ENCODE measurements around the gene CARNS1.

CARNS1 gene

DNA sequence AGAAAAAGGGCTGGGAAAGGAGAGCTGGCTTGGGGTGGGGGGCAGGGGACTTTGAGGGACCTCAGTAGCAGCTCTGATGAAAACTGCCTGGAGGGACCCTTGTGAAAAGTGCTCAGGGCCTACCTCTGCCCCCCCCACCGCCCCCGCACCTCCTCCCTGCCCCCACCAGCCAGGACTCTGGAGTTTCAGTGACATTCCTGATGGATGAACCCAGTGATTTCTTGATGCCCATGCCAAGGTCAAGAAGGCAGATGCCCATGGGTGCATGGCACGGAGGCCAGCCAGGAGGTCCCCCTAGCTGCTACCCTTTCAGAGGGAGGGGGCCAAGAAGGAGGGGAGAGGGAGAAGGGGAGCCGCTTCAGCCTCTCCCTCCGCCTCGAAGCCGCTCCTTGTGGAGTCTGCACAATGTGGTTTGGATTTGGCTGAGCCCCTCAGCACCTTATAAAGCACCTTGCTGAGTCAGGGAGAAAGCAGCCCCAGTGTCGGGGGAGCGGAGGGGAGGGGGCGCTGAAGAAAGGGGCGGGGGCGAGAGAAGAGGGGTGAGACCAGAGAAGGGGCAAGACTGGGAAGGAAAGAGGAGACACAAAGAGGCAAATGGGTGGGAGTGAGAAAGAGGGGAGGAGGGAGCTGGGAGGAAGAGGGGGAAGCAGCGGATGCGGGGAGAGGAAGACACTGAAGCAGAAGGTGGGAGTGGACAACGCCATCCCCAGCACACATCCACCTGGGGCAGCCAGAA is 40.0 kb upstream of the CARNS1 start:
- Histone ChIP-seq H3K27me3 (ENCODE audit: low read length) (no peaks in the 10 kb centered on the region), H3K9ac (ENCODE audit: low read length) (no peak overlapping the region), H3K9me3 (ENCODE audit: insufficient read depth, low read length) (no peaks in the 10 kb centered on the region), H3F3A (ENCODE audit: insufficient read depth) (no peaks in the 10 kb centered on the region), H3K79me2 (ENCODE audit: insufficient read depth, low read length) (no peaks in the 10 kb centered on the region), H2AFZ (ENCODE audit: low read depth, low read length, severe bottlenecking) (no peak overlapping the region), H3K9me2 (replicated peaks; ENCODE audit: insufficient read depth, low read length) (no peaks in the 10 kb centered on the region), H3K4me2 (ENCODE audit: low read depth, low read length, poor library complexity, severe bottlenecking) (no peak overlapping the region), H3K27ac (ENCODE audit: low read depth, low read length) (no peak overlapping the region), H3K36me3 (ENCODE audit: low read length) (no peaks in the 10 kb centered on the region), H4K20me1 (ENCODE audit: low read depth, low read length) (no peaks in the 10 kb centered on the region), H3K4me3 (ENCODE audit: insufficient read depth, low read length, poor library complexity, severe bottlenecking) (no peak overlapping the region)
- TF ChIP-seq EZH2phosphoT487 (conservative IDR thresholded peaks at IDR 0.05; ENCODE audit: low read length), result no peak
- TF ChIP-seq, protein P1, sequence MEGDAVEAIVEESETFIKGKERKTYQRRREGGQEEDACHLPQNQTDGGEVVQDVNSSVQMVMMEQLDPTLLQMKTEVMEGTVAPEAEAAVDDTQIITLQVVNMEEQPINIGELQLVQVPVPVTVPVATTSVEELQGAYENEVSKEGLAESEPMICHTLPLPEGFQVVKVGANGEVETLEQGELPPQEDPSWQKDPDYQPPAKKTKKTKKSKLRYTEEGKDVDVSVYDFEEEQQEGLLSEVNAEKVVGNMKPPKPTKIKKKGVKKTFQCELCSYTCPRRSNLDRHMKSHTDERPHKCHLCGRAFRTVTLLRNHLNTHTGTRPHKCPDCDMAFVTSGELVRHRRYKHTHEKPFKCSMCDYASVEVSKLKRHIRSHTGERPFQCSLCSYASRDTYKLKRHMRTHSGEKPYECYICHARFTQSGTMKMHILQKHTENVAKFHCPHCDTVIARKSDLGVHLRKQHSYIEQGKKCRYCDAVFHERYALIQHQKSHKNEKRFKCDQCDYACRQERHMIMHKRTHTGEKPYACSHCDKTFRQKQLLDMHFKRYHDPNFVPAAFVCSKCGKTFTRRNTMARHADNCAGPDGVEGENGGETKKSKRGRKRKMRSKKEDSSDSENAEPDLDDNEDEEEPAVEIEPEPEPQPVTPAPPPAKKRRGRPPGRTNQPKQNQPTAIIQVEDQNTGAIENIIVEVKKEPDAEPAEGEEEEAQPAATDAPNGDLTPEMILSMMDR (IDR thresholded peaks at IDR 0.05; ENCODE audit: insufficient read depth, low read length, poor library complexity, severe bottlenecking), result no peak

DNA sequence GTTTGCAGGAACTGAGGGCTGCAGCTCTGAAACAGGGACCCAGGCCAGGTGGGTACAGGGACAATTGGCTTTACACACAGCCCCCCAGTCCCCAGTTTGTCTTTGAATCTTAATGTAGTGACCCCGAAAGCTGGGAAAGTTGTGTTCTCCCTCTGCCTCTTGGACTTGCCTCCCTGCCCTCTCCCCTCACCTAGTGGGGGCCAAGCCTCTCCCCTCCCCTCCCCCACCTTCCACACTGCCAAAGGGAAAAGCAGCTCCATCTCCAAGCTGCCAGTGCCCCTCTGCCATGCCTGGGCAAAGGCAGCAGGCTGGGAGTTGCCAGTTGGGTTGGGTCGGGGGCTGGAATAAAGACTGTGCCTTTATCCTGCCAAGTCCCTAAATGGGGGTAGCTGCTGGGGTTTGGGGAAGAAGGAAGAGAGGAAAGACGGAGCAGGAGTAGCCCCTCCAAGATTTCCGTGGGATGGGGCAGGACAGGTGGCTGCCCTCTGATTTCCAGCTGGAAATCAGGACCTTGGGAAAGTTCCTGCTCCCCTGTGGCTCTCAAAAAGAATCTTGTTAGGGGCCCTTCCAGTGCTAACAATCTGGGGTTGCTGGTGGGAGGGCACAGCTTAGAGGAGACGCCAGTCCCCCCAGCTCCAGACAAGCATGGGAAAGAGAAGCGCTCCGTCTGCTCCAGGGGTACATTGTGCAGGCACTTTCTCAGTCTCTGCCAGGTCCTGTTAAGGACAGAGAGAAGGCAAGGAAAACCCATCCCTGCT is 39.2 kb upstream of the CARNS1 start:
- Histone ChIP-seq H3K27ac (ENCODE audit: low read depth, low read length) (no peak overlapping the region), H3K9ac (ENCODE audit: low read length) (no peak overlapping the region), H3K36me3 (ENCODE audit: low read length) (no peaks in the 10 kb centered on the region), H3K79me2 (ENCODE audit: insufficient read depth, low read length) (no peaks in the 10 kb centered on the region), H3K4me3 (ENCODE audit: insufficient read depth, low read length, poor library complexity, severe bottlenecking) (no peak overlapping the region), H3F3A (ENCODE audit: insufficient read depth) (no peaks in the 10 kb centered on the region), H3K9me3 (ENCODE audit: insufficient read depth, low read length) (no peaks in the 10 kb centered on the region), H3K9me2 (replicated peaks; ENCODE audit: insufficient read depth, low read length) (no peaks in the 10 kb centered on the region), H3K4me2 (ENCODE audit: low read depth, low read length, poor library complexity, severe bottlenecking) (no peak overlapping the region), H2AFZ (ENCODE audit: low read depth, low read length, severe bottlenecking) (no peak overlapping the region), H3K27me3 (ENCODE audit: low read length) (no peaks in the 10 kb centered on the region), H4K20me1 (ENCODE audit: low read depth, low read length) (no peaks in the 10 kb centered on the region)
- TF ChIP-seq, protein P1 (IDR thresholded peaks at IDR 0.05; ENCODE audit: insufficient read depth, low read length, poor library complexity, severe bottlenecking), result no peak
- no peak for TF ChIP-seq EZH2phosphoT487 (conservative IDR thresholded peaks at IDR 0.05; ENCODE audit: low read length)

DNA sequence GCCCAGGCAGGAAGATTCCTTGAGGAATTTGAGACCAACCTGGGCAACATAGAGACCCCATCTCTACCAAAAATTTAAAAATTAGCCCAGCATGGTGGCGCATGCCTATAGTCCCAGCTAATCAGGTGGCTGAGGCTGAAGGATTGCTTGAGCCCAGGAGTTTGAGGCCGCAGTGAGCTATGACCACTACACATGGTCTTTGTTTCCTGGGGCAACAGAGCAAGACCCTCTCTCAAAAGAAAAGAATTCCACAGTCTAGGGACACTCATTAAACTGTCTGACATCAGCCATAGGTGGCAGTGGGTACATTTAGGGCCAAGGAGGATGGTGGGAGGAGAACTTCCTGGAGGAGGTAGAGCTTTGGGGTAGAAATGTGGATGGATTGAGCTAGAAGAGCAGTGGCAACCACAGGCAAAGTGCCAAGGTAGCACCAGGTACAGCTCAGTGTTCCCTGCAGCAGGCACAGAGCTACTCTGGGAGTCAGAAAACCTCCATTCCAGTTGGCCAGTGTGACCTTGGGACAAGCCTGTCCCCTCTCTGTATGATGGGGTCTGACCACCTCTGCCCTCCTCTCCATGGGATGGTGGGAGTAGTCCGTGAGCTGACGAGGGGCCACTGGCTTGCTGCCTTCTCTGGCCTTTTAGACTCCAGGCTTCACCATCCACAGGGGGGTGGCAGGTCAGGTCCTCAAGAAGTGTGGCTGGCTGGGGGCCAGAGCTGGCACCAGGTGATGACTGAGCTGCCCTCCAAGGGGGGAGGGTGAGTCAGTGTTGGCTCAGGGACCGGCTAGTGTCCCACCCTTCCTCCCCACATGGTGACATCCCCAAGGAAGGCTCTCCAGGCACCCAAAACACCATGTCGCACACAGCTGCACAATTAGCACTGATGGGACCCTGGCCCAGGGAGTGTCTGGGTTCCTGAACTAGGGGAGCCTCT is 38.3 kb upstream of the CARNS1 start:
- Histone ChIP-seq H3K4me3 (ENCODE audit: insufficient read depth, low read length, poor library complexity, severe bottlenecking) (no peak overlapping the region), H3K9me3 (ENCODE audit: insufficient read depth, low read length) (no peaks in the 10 kb centered on the region), H4K20me1 (ENCODE audit: low read depth, low read length) (no peaks in the 10 kb centered on the region), H3K9ac (ENCODE audit: low read length) (no peak overlapping the region), H3K27me3 (ENCODE audit: low read length) (no peaks in the 10 kb centered on the region), H3K36me3 (ENCODE audit: low read length) (no peaks in the 10 kb centered on the region), H3F3A (ENCODE audit: insufficient read depth) (no peaks in the 10 kb centered on the region), H3K27ac (ENCODE audit: low read depth, low read length) (no peak overlapping the region), H2AFZ (ENCODE audit: low read depth, low read length, severe bottlenecking) (no peak overlapping the region), H3K79me2 (ENCODE audit: insufficient read depth, low read length) (no peaks in the 10 kb centered on the region), H3K9me2 (replicated peaks; ENCODE audit: insufficient read depth, low read length) (no peaks in the 10 kb centered on the region), H3K4me2 (ENCODE audit: low read depth, low read length, poor library complexity, severe bottlenecking) (no peak overlapping the region)
- TF ChIP-seq EZH2phosphoT487 (conservative IDR thresholded peaks at IDR 0.05; ENCODE audit: low read length), result no peak
- TF ChIP-seq, protein P1 (IDR thresholded peaks at IDR 0.05; ENCODE audit: insufficient read depth, low read length, poor library complexity, severe bottlenecking), result no peak

All from SU-DHL-6 (cell line).